Right ventricle myocardium inferior (tissue), 1 donor: ENCODE data around the gene TANGO2. TPM values are rescaled to one million over a fixed set of nuclear protein-coding genes. Genes with fewer than 3 reads are reported as not detected.
A peak's percentile ranks its signal among the peaks of the same experiment; 100 is the strongest.

ENCODE experiments used
- ATAC-seq: fragments of 200-7000 bp; cut with Tn5 transposase; one replicate; pipeline ENCODE4 v1.9.1; 2020; ENCODE audit warnings: mild to moderate bottlenecking, moderate library complexity
- DNase-seq: peaks from one replicate; pipeline ENCODE4 v3.0.0; 2021; ENCODE audit errors: missing footprints
- intact Hi-C: fragments of 100-400 bp; cut with DNase I; formaldehyde crosslinking; loops from one replicate; pipeline ENCODE4 v1.11.0; 2022
- total RNA-seq: library from RNA; stranded (reverse); fragmentation: NEBNext Ultra II Directional; extraction: Animal tissue kit (Norgen Biotek cat#: 25700); gene quantifications from one replicate; pipeline ENCODE4 v1.2.1, GENCODE V29; 2021
- donor health status: DM: no; HTN: yes; CAD: no; lungs with severe emphysema.

TANGO2 gene
- total RNA-seq, 1 donor from 2014 or later: 54.6 TPM

DNA sequence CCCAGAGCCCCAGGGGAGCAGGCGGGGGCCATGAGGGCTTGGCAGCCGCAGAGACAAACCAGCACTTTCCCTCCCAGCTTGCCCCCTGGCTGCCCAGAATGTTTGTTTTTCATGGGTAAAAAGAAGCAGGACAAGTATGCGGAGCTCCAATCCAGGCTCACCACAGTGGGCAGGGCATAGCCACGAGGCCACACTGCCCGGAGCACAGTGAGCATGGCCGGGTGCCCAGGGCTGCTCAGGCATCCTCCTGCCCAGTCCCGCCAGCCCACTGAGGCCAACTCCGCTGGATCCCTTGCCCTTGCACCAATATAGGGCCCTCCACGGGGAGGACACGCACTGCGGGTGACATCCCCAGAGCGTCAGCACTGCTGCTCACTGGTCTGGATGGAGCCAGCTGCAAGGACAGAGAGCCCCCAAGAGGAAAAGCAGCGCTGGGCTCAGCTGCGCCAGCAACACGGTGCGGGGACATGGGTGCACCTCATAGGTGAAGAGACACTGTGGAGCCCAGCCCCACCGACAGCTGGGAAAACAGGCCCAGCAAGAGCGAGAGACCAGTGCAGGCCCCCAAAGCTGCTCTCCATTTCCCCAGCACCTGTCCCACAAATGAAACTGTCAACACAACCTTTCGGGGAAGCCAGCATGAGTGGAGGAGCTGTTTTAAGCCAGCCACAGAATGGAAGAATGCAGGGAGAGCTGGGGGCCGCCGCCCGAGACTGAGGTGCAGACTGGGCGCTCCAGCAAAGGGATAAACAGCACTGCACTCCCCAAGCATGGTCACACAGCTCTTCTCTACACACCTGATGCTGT, 29.1 kb upstream of the TANGO2 start:
- ATAC-seq (peak; percentile 47), DNase-seq (peak; percentile 72)
- intact Hi-C loops: no loop called here

DNA sequence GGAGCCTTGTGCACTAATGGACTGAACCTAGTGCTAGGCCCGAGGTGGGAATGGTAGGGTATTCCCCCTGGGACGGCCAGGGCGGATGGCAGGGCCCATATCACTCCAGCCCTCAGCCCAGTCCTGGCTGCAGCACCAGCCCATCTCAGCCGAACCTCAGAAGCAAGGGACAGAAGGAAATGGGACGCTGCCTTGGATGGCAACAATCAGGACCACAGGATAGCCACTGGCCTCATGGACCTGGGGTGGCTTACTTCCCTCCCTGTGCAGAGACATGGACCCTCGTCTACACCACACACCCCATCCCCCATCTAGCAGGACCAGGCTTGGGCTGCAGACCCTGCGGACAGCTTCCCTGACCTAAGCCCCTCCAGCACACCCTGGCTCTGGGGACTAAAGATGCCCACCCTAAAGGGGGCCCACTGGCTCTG, 28.4 kb upstream of the TANGO2 start:
- ATAC-seq (peak; percentile 1), DNase-seq (peak; percentile 50)
- intact Hi-C loops: no loop called here

DNA sequence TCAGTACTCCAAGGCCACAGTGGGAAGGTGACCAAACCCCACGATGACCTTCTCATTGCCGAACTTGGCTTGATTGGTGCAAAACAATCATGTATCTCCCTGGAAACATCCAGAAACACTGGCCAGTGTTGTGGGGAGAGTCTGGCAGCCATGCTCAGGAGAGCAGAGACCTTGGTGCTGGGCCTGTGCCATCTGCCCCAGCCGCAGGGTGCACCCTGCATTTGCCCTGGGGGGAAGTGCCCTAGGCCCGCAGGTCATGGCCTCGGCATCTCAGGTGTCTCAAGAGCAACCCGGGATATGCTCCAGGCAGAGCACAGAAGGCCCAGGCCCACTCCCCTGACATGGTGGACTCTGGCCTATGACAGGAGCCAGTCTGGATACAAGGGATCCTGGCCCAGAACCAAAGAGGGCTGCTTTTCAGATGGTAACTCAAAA, 28.0 kb upstream of the TANGO2 start:
- ATAC-seq (peak; percentile 20), DNase-seq (peak; percentile 53)
- intact Hi-C loops: no loop called here

DNA sequence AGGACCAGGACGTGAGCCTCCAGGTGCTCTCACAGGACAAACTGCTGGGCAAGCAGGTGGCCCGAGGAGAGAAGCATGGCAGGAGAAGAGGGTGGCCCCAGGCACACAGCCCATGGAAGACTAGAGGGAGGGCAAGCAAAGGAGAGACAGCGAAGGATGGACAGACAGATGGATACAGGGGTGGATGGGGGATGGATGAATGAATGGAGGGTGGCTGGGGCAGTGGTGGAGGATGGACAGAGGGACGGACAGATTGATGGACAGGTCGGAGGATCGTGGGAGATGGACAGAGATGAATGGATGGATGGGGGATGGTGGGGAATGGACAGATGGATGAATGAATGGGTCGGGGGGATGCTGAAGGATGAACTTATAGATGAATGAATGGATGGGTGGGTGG, 27.0 kb upstream of the TANGO2 start:
- no peak for DNase-seq
- no peak for ATAC-seq
- intact Hi-C loops: no loop called here

DNA sequence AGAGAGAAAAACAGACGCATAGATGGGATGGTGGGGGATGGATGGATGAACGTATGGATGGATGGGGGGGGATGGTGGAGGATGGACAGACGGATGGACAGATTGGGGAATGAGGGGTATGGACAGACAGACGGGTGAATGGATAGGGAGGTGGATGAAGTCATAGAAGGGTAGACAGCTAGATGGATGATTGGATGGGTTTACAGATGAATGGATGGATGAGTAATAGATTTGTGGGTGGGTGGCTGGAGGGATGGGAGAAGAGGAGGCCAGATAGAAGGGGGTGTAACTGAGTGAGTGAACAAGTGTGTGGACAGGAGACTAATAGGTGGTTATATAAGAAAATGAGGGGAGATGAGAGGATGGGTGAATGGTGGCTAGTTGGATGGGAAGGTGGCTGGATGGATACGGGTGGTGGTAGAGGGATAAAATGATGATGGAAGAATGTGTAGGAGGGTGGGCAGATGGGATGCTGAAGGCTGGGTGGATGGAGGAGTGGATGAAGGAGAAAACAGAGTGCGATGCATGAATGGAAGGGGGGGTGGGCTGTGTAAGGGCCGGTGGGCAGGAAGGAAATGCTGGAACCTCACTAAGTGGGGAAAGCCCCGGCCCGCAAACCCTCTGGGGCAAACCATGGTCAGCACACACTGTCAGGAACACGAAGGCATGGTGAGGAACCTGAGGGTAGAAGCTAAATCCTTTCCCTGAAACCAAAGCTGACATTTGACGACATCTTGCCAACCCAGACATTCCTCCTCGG, 25.9 kb upstream of the TANGO2 start:
- intact Hi-C loops: no loop called here
- ATAC-seq (no peak), DNase-seq (peak; percentile 45)

DNA sequence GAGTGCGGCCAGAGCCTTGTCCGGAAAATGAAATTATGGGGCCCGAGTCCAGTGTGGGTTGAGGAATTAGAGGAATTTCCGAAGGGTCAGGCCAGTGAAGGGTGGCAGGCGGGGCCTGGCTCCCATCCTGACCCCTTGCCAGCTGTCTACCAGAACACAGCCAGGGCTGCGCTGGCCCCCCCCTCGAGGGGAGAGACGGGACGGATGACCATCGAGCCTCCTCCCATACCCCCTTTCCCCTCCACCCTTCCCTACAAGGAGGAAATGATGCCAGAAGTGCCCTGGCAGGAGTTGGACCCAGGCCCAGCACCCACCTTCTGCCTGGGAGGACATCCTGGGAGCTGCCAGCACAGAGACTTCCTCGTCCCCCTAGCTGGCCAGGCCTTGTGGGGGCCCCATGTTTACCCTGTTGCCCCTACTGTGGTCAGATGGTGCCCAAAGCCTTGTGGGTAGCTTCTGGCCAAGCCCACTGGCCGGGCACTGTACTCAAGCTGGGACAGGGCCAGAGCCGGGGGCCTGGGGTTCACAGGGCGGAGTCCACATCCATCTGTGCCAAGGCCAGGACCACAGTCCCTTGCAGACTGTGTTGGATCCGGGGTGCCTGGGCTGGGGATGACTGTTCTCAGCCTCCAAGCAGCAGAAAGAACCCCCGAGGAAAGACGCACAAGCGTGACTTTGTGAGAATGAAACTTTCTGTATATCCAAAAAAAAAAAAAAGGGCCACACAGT, 25.1 kb upstream of the TANGO2 start:
- intact Hi-C loops: no loop called here
- DNase-seq (peak; percentile 45), ATAC-seq (no peak)

DNA sequence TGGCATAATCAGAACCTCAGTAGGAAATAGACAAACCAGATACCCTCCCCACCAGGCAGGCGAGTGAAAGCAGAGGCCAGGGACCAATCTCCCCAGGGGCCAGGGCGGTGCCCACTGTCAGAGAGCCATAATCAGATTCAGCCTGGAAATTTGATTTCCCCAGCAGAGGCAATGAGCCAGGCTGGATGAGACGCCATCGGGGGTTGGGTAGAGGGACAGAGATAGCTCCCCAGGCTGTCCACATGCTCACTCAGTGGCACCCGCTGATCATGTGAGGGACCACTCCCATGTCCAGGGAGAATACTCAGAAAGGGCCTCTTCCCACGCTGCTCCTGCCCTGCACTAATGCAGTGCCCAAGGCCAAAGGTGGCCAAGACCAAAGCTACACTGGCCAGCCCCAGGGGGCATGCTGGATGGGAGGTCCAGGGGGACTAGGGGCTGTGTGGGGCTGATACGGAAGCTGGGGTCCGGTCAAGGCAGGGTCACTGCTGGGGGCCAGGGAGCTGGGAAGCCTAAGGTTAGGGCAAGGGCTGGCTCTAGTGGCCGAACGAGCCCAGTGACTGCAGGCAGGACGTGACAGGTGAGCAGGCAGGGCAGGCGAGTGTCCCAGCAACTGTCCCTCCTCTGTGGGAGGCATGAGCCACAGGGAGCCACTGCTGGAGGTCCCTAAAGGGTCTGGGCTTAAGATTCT, 24.1 kb upstream of the TANGO2 start:
- DNase-seq (peak; percentile 58), ATAC-seq (no peak)
- intact Hi-C loops: no loop called here

DNA sequence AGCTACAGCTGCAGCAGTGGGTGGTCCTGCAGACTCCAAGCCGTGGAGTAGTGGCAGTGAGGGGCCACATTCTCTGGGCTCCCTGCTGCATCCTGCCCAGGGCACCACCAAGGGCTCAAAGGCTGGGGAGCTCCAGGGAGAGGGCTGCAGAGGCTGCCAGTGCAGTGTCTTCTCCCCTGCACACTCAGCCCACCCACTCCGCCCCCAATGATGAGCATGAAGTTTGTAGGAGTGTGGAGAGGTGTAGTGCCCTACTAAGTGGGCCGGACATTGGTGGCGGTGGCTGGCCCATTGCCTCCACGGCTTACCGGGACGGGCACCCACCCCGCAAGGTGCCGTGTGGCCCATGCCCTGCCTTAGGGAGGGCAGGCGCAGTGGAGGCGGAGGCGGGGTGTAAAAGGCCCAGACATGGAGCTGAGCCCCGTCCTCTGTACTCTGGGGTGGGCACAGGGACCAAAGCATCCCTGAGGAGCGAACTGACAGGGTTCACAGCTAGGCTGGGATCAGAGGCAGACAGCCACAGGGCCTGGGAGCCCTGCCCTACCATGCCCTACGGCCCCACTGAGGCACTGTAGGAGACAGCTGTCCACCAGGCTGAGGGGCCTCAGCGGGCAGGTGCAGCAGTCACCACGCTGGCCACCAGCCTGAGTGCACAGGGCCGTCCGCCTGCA, 23.2 kb upstream of the TANGO2 start:
- DNase-seq (peak; percentile 40), ATAC-seq (no peak)
- intact Hi-C loops: no loop called here

DNA sequence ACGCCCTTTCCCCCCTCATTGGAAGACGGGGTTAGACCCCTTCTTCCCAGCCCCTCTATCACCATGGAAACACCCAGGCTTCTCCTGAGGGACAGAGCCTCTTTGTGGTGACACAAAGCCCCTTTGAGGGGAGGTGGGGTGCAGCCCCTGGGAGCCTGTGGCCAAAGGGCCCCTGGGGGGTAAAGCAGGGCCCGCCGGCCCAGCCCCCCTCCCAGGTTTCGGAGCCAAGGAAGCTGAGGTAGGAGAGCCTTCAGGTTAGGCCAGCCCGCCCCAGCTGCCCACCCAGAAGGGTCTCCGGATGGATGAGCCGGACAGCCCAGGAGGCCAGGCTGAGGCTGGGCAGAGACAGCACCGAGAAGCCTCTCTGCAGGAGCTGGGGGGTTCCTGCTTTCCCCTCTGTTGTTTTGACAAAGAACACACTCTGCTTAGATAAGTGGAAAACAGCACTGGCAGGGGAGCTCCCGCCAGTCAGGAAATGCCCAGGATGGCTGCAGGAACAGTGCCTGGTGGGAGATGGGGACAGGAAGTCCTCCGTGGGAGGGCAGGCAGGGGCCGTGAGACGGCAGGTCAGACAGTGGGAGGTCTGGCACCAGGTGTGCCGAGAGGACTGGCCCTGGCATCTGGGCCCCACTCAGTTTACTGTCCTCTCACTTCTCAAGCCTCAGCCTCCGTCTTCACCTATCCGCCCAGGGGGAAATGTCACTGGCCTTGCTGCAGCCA, 22.5 kb upstream of the TANGO2 start:
- ATAC-seq (no peak), DNase-seq (peak; percentile 39)
- intact Hi-C loops: no loop called here

DNA sequence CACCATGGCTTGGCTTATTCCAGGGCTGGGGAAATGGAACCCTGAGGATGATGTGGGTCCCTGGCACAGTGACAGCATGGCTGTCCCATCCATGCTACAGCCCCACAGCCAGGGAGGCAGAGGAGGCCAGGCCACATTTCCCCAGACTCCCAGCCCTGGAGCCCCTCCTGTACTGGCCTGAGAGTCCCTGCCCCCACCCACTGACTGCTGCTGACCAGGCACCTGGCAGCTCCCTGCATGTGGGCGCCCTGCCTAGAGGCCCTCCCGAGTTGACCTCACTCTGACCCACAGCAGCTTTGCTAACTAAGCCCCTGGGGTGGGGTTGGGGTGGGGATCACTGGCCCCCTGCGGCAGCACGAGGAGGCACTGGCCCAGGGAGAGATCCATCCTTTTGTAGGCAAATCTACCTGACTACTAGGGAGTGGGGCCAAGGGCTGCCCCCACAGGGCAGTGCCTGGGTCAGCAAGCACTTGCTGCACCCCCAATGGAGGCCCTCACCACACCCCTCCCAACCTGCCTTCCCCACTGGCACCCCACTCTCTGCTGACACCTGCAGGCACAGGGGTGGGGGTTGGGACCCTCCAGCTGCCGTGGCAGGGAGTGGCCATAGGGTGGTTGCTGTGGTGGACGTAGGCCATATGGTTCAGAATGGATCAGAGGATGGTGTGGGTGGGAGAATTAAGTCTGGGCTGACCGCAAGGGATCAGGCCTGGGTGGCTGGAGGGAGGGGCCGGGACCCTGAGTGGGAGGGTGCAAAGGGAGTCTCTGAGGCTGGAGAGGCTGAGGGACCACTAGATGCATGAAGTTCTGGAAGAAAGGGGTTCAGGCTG, 21.7 kb upstream of the TANGO2 start:
- no peak for ATAC-seq
- peak; percentile 64 for DNase-seq
- intact Hi-C loops: no loop called here

DNA sequence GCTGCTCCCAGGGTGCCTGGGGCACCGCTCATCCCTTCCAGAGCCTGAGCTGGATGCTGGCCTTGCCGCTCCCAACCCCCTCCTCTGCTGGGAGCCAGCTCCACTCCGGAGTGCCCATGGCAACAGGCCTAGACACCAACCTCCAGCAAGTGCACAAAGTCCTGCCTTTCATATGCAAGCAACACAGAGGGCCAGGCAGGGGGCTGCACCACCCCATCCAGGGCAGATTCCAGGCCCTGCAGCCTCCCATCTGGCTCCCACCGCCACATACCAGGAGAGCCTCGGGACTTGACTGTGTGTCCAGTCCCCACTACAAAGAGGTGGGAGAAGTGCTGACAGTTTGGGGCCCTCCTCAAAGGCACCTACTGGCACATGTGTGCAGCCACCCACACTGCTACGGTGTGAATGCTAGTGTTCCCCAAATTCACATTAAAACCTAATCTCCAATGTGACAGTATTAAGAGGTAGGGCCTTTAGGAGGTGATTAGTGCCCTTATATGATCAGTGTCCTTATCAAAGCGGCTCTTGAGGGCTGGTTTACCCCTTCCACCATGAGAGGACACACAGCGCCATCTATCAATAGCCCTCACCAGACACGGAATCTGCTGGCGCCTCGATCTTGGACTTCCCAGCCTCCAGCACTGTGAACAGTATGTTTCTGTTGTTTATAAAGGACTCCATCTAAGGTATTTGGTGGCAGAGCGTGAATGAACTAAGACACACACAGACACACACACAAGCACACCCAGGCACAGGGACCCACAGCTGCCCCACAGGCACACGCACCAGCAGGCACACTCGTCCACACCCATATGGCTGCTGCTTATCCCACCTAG, 20.4 kb upstream of the TANGO2 start:
- DNase-seq (peak; percentile 71), ATAC-seq (peak; percentile 82)
- intact Hi-C loops: loop anchor here (2.0 kb wide), 1 partner anchor 16 kb away; no protein-coding TSS in a partner anchor

DNA sequence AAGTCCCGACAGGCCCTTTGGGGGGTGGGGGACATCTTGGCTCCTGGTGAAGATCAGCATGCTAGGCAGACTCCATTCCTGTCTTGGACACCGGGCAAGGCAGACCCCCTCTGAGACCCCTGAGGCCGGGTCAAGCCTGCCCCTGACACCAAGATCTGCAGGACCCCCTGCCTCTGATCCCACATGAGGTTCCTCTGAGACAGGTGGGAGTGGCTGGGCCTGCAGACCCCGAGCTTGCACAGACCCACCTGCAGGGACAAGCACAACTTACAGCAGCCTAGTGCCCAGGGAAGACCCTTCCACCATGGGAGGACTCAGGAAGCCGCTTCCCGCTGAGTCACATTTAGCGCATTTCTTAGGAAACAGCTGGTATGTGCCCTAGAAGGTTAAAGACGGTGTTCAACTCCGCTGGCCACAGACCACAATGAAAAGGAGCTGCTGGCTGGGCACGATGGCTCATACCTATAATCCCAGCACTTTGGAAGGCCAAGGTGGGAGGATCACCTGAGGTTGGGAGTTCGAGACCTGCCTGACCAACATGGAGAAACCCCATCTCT, 19.8 kb upstream of the TANGO2 start:
- no peak for ATAC-seq
- DNase-seq: no peak
- intact Hi-C loops: loop anchor here (2.0 kb wide), 1 partner anchor 16 kb away; no protein-coding TSS in a partner anchor

DNA sequence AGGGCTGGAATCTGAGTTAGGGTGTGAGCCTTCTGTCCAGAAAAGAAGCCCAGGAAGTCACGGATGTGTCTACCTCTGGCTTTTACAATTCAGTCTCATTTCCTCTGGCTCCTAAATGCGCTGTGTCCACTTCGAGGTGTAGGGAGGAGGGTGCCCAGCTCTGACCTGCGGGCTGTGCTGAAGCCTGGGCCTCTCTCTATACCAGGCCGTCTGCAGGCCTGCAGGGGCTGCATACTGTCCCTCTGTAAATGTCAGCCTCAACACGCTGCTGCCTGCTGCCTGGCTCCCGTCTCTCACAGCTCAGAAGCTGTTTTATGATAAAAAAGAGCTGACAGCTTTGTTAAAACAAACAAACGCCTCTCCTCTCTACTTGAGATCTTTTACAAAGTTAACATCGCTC, 18.8 kb upstream of the TANGO2 start:
- no peak for ATAC-seq
- intact Hi-C loops: no loop called here
- DNase-seq: no peak

DNA sequence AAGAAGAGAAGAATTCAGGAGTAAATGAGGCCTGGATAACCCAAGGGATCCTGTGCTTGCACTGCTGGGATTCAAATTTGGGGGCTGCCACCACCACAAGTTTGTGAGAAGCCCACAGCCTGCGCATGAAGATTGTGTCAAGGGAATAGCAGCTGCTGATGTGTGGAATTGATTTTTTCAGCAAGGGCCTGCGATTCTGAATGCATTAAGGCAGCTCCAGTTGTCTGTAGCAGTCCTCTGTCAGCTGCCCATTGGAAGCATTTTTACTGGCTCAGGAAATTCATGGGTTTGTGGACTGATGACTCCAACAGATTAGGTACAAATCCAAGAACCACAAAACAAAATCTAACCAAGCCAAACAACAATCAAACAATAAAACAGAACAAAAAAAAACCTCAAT, 18.3 kb upstream of the TANGO2 start:
- intact Hi-C loops: no loop called here
- no peak for DNase-seq
- ATAC-seq: no peak

DNA sequence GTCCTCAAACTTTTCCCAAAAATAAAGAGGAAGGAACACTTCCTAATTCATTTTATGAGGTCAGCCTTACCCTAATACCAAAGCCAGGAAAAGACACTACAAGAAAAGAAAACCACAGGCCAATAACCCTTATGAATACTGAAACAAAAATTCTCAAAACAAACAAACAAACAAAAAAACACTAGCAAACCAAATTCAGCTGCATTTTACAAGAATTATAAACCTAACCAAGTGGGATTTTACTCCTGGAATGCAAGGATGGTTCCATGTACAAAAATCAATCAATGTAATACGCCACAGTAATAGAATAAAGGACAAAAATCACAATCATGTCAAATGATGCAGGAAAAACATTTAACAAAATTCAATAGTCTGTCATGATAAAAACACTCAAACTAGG, 17.6 kb upstream of the TANGO2 start:
- ATAC-seq (no peak), DNase-seq (no peak)
- intact Hi-C loops: no loop called here

DNA sequence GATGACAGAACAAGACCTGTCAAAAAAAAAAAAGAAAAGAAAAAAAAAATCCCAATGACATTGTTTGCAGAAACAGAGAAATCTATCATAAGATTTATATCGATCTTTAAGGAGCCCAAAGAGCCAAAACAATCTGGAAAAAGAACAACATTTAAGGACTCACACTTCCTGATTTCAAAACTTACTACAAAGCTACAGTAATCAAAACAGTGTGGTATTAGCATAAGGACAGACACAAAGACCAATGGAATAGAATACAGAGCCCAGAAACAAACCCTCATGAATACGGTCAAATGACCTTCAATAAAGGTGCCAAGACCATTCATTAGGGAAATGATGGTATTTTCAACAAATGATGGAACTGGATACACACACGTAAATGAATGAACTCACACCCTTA, 16.4 kb upstream of the TANGO2 start:
- no peak for DNase-seq
- intact Hi-C loops: no loop called here
- no peak for ATAC-seq
